ENCODE results near the gene SOWAHC.

Gene SOWAHC

DNA sequence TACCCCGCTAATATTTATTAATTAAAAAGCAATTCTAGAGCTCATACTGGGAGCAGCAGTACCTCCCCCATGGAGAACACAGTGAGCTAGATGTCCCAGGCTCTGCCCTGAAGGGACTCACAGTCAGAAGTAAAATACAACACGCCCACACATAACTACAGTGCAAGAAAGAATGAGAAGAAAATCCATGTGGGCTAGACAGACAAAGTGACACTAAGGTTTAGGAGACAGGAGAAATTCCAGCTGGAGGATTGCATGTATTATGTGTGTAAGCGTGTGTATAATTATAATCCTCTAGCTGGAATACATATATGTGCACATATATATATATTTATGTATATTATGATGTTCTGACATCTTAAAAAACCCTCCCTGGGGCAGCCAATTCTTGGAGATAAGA lies 15.7 kb downstream of the SOWAHC start:
- POLR2A ChIA-PET: no interaction called here
- CTCF ChIA-PET: no interaction called here
- TF ChIP-seq, protein P1, sequence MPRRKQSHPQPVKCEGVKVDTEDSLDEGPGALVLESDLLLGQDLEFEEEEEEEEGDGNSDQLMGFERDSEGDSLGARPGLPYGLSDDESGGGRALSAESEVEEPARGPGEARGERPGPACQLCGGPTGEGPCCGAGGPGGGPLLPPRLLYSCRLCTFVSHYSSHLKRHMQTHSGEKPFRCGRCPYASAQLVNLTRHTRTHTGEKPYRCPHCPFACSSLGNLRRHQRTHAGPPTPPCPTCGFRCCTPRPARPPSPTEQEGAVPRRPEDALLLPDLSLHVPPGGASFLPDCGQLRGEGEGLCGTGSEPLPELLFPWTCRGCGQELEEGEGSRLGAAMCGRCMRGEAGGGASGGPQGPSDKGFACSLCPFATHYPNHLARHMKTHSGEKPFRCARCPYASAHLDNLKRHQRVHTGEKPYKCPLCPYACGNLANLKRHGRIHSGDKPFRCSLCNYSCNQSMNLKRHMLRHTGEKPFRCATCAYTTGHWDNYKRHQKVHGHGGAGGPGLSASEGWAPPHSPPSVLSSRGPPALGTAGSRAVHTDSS (tag by site-specific recombination; IDR thresholded peaks at IDR 0.05): no peak
- no peak for TF ChIP-seq ZNF530 (tag by site-specific recombination; IDR thresholded peaks at IDR 0.05; ENCODE audit: low read depth)
- no peak for TF ChIP-seq OSR2 (tag by site-specific recombination; IDR thresholded peaks at IDR 0.05)
- 0 out of 2 replicates have a peak, but pooled peaks have one; percentile 28 for TF ChIP-seq ZIC2 (tag by site-specific recombination; IDR thresholded peaks at IDR 0.05)

DNA sequence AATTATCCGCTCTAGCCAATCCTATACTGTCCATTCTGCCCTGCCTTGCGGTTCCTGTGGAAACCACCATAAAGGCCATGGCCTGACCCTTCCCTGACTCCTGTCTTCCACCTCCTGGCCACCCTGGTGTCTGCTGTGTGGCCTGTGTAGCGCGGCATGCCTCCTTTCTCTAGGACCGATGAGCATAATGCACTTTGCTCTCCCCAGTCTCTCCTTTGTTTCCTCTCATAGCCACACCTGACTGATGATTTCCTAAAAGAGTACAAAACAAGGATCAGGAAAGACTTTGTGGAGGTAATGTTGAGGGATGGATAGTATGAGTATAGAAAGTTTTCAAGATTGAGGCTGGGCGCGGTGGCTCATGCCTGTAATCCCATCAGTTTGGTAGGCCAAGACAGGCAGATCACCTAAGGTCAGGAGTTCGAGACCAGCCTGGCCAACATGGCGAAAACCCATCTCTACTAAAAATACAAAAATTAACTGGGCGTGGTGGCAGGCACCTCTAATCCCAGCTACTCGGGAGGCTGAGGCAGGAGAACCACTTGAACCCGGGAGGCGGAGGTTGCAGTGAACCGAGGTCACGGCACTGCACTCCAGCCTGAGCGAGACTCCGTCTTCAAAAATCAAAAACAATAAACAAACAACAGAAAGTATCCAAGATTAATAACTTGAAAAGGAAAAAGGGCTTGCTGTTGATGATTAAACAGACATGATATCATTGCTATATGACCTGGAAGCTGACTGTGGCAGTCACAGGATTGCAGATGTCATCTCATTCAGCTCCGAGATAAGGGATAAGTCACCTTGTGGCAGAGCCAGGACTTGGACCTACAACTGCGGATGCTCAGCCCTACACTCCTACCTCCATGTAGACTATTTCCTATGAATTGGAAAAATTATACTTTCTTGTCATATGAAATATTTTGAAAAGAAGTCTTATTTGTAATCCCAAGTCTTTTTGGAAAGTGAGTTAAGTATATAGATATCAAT lies 16.6 kb downstream of the SOWAHC start:
- TF ChIP-seq FEZF1 (tag by site-specific recombination; IDR thresholded peaks at IDR 0.05) (no peak), ZNF202 (tag by site-specific recombination; IDR thresholded peaks at IDR 0.05; ENCODE audit: borderline replicate concordance) (no peak), ZNF223 (tag by site-specific recombination; IDR thresholded peaks at IDR 0.05) (no peak), ZBTB48 (tag by site-specific recombination; IDR thresholded peaks at IDR 0.05) (no peak), GLIS1 (tag by site-specific recombination; IDR thresholded peaks at IDR 0.05) (no peak), YY1 (tag by site-specific recombination; IDR thresholded peaks at IDR 0.05) (no peak)
- TF ChIP-seq, protein P2, sequence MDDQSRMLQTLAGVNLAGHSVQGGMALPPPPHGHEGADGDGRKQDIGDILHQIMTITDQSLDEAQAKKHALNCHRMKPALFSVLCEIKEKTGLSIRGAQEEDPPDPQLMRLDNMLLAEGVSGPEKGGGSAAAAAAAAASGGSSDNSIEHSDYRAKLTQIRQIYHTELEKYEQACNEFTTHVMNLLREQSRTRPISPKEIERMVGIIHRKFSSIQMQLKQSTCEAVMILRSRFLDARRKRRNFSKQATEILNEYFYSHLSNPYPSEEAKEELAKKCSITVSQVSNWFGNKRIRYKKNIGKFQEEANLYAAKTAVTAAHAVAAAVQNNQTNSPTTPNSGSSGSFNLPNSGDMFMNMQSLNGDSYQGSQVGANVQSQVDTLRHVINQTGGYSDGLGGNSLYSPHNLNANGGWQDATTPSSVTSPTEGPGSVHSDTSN (CRISPR knock-in tag; IDR thresholded peaks at IDR 0.05): no peak
- TF ChIP-seq, protein P3, sequence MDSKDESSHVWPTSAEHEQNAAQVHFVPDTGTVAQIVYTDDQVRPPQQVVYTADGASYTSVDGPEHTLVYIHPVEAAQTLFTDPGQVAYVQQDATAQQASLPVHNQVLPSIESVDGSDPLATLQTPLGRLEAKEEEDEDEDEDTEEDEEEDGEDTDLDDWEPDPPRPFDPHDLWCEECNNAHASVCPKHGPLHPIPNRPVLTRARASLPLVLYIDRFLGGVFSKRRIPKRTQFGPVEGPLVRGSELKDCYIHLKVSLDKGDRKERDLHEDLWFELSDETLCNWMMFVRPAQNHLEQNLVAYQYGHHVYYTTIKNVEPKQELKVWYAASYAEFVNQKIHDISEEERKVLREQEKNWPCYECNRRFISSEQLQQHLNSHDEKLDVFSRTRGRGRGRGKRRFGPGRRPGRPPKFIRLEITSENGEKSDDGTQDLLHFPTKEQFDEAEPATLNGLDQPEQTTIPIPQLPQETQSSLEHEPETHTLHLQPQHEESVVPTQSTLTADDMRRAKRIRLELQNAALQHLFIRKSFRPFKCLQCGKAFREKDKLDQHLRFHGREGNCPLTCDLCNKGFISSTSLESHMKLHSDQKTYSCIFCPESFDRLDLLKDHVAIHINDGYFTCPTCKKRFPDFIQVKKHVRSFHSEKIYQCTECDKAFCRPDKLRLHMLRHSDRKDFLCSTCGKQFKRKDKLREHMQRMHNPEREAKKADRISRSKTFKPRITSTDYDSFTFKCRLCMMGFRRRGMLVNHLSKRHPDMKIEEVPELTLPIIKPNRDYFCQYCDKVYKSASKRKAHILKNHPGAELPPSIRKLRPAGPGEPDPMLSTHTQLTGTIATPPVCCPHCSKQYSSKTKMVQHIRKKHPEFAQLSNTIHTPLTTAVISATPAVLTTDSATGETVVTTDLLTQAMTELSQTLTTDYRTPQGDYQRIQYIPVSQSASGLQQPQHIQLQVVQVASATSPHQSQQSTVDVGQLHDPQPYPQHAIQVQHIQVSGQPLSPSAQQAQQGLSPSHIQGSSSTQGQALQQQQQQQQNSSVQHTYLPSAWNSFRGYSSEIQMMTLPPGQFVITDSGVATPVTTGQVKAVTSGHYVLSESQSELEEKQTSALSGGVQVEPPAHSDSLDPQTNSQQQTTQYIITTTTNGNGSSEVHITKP (tag by site-specific recombination; IDR thresholded peaks at IDR 0.05): no peak
- ChIA-PET POLR2A (no interaction called here), CTCF (interaction anchor here (0.7 kb wide), 1 partner anchor 1864 kb away, joined by 3 read pairs; no protein-coding TSS in a partner anchor)
- Histone ChIP-seq H3K4me1 (ENCODE audit: control insufficient read depth, insufficient read depth, low read length) (no peaks in the 10 kb centered on the region), H3K36me3 (ENCODE audit: control insufficient read depth in 2 of 2, insufficient read depth in 1 of 2, low read length in 2 of 2) (no peaks in the 10 kb centered on the region), H3K27ac (ENCODE audit: extremely low read depth, low read depth, low read length) (no peak overlapping the region), H3K9me3 (ENCODE audit: control insufficient read depth, insufficient read depth, low read depth, low read length) (no peaks in the 10 kb centered on the region), H3K4me3 (ENCODE audit: low read depth, low read length) (no peak overlapping the region)

More for the DNA sequence above, 15.7 kb downstream of the SOWAHC start:
- H3K9me3 ChIP-seq (ENCODE audit: control insufficient read depth, insufficient read depth, low read depth, low read length): no peaks in the 10 kb centered on the region
- H3K36me3 ChIP-seq (ENCODE audit: control insufficient read depth in 2 of 2, insufficient read depth in 1 of 2, low read length in 2 of 2): no peaks in the 10 kb centered on the region
- H3K4me3 ChIP-seq (ENCODE audit: low read depth, low read length): no peak overlapping the region
- H3K27ac ChIP-seq (ENCODE audit: extremely low read depth, low read depth, low read length): no peak overlapping the region
- H3K4me1 ChIP-seq (ENCODE audit: control insufficient read depth, insufficient read depth, low read length): no peaks in the 10 kb centered on the region

DNA sequence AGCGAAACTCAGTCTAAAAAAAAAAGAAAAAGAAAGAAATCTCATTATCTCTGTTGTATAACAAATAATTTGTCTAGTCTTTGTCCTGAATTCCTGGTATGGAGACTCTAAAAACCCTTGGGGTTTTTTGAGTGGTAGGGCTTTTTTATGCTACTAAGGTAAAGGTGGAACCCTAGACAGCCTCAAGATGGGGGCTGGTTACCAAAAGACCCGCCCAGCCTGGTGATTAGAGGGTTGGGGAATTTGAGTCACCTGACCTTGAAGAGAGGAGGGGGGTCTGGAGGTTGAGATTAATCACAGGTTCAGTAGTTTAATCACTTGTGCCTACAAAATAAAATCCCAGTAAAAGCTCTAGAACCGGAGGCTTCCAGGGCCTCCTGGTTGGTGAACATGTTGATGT lies 17.6 kb downstream of the SOWAHC start:
- POLR2A ChIA-PET: no interaction called here
- Histone ChIP-seq H3K4me1 (ENCODE audit: control insufficient read depth, insufficient read depth, low read length) (no peaks in the 10 kb centered on the region), H3K27ac (ENCODE audit: extremely low read depth, low read depth, low read length) (no peak overlapping the region), H3K4me3 (ENCODE audit: low read depth, low read length) (no peak overlapping the region), H3K36me3 (ENCODE audit: control insufficient read depth in 2 of 2, insufficient read depth in 1 of 2, low read length in 2 of 2) (no peaks in the 10 kb centered on the region), H3K9me3 (ENCODE audit: control insufficient read depth, insufficient read depth, low read depth, low read length) (no peaks in the 10 kb centered on the region)
- TF ChIP-seq ZNF623 (tag by site-specific recombination; IDR thresholded peaks at IDR 0.05) (no peak), ZNF366 (tag by site-specific recombination; conservative IDR thresholded peaks at IDR 0.05) (no peak)
- TF ChIP-seq, protein P4, sequence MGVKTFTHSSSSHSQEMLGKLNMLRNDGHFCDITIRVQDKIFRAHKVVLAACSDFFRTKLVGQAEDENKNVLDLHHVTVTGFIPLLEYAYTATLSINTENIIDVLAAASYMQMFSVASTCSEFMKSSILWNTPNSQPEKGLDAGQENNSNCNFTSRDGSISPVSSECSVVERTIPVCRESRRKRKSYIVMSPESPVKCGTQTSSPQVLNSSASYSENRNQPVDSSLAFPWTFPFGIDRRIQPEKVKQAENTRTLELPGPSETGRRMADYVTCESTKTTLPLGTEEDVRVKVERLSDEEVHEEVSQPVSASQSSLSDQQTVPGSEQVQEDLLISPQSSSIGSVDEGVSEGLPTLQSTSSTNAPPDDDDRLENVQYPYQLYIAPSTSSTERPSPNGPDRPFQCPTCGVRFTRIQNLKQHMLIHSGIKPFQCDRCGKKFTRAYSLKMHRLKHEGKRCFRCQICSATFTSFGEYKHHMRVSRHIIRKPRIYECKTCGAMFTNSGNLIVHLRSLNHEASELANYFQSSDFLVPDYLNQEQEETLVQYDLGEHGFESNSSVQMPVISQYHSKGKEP (tag by site-specific recombination; IDR thresholded peaks at IDR 0.05): no peak
- CTCF ChIA-PET: interaction anchor here (0.7 kb wide), 1 partner anchor 56 kb away, joined by 3 read pairs; no protein-coding TSS in a partner anchor

Measured in HEK293 (cell line).